NCI-H2081 treated with DMSO at 0.1 percent for 48 hours (cell line): Measurements from ENCODE around the gene MSI2.

Experiments used
- DNase-seq: peaks from one replicate; lab custom pipeline; 2025; lab: John Stamatoyannopoulos, UW

The MSI2 gene

GRCh38 chr17:57440522-57441269, 184.4 kb downstream of the MSI2 start:
- no peak for DNase-seq

GRCh38 chr17:57441270-57441600, 184.9 kb downstream of the MSI2 start:
- no peak for DNase-seq

DNA sequence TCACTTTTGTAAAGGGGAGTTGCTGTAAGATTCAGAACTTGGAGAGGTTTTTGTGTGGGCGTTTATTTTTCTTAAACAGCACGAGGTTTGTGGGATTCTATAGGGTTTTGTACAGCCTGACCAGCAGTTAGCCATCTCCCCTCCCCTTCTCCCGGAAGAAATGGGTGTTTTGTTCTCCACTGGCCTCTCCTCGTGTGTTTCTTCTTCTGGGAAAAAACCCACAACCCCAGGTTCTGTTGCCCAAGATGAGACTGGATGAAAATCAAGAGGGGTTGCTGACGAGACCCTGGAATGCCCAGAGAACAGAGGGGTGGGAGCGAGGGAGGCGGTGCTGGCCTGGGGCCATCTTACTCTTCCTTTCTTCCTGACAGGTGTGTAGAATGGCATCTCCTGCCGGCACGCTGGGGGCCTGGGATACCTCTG, 186.1 kb downstream of the MSI2 start:
- DNase-seq, result no peak

GRCh38 chr17:57442914-57443571, 186.7 kb downstream of the MSI2 start:
- no peak for DNase-seq

- DNase-seq, result no peak
These were observed 187.5 kb downstream of the MSI2 start for GRCh38 chr17:57443781-57444180.

DNA sequence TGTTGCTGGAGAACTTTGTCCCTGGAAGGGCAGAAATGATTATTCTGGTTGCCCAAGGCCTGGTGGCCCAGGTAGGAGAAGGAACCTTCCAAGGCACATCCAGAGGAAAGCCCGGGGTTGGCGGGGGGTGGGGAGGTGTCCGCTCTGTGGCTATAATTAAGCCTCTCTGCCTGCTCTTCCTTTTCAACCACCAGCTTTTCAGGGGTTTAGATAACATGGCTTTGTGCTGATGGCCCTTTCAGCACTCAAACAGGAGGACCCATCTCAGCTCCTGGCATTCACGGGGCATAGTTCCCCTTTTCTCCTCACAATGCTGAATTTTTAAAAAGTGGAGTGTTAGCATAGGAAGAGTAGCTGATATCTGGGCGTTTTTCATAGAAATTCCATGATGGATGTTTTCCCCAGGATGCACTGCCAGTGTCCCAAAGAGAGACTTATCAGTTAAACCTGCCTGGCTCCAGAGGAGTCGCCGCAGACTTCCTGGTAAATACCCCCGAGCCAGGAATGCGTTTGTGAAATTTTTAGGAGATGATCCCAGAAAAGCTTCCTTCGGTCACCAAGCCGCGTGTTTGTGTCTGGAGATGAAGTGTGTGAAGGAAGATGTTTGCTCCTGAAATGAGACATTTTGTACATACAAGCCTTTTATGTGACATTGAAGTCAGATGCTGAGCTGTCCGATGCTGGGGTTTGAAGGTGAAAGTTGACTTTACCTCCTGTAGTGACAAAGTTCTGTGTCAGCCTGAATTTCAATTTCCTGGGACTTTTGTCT, 188.5 kb downstream of the MSI2 start:
- no peak for DNase-seq

DNA sequence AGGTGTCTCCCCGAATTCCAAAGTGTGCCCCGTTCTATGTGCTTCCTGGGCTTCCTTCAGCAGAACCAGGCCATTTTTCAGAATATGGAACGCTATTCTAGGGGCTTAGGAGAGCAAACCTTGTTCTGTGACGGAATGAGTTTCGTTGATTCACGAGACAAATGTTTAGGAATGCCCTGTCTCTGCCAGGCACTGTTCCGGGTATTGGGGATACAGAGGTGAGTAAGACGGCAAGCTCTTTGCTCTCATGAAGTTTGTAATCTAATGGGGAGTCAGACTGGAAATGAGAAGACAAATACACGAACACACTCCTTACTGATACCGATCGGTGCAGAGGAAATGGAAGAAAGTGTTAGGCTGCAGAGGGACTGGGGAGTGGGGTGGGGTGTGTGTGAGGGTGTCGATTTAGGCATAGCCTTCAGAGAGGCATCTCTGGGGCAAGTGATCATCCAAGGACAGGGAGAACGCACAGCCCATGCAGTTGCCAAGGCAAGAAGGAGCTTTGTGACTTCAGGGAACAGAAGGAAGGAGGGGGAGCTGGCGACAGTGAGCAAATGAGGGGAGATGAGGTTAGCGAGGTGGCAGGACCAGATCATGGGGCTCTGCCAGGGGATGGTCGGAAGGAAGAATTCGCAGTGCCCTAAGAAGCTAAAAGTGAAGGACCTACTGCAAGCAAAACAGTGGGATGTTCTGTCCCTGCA, 189.6 kb downstream of the MSI2 start:
- no peak for DNase-seq

GRCh38 chr17:57447357-57447989, 191.2 kb downstream of the MSI2 start:
- no peak for DNase-seq

GRCh38 chr17:57447990-57448758, 191.9 kb downstream of the MSI2 start:
- no peak for DNase-seq

DNA sequence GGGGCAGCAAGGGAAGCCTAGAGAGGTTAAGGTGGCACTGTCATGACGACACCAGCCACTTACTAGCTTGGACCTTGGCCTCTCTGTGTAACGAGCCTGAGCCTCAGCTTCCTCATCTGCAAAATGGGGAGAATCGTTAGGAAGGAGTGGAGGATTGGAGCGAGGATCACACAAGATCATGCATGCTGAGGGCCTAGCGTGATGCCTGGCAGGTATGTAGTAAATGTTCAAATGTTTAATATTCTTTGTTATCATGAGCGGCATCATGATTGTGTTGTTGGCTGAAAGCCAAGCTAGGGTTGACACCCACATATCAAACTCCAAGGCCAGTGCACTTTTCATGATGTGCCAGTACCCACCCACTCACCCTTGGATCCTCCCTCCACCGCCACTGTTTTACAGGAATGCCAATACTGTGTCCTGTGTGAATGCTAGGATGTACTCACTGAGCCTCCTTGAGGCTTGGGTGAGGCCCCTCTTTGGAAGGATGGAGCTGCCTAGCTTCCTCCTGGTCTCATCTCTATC, 192.5 kb downstream of the MSI2 start:
- DNase-seq, result no peak

DNA sequence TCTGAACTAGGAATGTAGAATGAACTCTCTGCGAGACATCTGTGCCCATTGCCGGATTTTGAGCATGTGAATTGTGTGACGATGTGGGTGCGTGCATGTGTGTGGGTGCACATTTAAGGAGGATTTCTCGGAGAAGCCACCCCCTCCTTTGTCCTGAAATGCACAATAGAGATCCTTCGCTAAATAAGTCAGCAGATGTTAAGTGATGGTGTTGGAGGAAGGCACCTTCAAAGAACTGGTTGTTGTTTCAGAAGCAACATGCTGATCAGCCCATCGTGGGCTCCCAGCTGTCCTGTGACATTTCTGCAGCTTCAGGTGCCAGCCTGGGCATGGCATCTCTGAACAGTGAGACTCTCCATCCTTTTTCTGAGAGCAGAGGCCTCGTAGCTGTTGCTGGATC, 194.9 kb downstream of the MSI2 start:
- no peak for DNase-seq

DNA sequence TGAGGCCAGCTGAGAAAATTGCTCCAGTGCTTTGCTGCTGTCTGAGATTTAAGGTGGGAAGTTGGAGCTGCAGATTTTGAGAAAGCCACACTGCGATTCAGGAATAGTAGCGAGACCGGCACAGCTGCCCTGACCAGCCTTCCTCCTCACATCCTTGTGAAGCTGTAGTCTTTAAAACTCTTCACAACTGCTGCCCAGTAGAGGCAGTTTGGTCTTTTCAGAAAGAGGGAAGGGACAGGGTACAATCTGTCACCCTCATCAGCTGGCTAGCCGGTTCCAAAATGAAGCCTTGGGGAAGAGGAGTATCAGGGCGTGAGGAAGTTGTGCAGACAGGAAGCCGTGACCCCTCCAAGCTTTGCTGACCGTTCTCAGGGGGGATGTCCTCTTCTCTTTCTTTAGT, 195.3 kb downstream of the MSI2 start:
- DNase-seq, result no peak

- DNase-seq, result no peak
These were observed 197.6 kb downstream of the MSI2 start for GRCh38 chr17:57453841-57454425.

DNA sequence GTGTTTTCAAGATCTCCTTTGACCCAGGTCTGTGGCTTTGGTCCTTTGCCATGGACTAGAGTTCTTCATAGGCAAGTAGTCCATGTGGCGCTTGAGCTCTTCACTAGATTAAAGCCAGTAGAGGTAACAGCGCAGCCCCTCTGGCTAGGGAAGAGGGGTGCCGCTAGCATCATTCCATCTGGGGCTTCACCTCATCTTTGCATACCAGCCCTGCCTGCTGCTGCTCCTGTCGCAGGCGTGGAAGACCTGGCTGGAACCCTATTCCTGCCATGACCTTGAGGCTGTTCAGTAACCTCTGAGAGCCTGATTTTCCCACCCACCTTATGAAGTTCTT, 198.4 kb downstream of the MSI2 start:
- DNase-seq, result no peak

DNA sequence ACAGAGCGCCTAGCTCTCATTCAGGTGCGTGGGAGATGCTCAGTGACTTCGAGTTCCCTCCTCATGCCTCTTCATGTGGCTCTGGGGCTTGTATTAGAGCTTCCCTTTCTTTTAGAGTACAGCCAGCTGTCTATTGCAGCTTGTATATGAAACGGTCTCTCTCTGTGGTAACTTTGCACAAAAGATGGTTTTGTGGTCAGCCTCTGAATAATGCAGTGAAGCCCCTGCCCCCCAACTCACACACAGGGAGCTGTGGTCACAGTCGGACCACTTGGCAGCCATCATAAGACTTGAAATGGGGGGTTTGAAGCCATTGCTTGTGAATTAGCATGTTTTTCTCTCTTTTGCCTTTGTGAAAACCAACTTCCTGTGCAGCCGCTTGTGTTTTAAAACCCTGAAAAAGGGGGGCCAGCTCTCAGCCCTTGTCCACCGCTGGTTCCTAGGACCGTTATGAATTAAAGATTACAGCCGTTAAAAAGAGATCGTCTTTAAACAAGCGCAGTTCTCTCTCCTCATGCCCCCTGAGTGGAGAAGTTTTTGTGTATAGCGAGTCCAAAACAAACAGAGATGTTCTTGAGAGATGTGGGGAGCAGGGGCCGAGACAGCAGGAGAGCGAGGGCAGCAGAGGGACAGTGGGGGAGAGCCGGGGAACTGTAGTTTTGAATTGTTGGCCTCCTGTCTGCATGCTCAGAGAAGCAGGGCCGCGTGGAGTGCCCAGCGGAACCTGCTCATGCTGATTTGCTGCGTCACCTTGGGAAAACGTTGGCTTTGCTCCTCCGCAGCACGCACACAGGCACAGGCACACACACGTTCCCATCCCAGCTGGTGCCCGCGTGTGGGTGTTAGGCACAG, 199.0 kb downstream of the MSI2 start:
- DNase-seq, result no peak

- DNase-seq, result no peak
These were observed 200.3 kb downstream of the MSI2 start for GRCh38 chr17:57456622-57457021.

GRCh38 chr17:57457188-57457587, 200.9 kb downstream of the MSI2 start:
- DNase-seq, result no peak

GRCh38 chr17:57458718-57459285, 202.5 kb downstream of the MSI2 start:
- DNase-seq, result no peak

GRCh38 chr17:57459286-57459915, 203.1 kb downstream of the MSI2 start:
- no peak for DNase-seq
